Osteoblast (primary cell): ENCODE measurements around the gene PTPRD. TPM values are rescaled to one million over a fixed set of nuclear protein-coding genes. Genes with fewer than 3 reads are reported as not detected.

ENCODE experiments used
- DNase-seq: peaks from one replicate; pipeline ENCODE4 v3.0.0; 2011; ENCODE audit warnings: low spot score, mixed read lengths; ENCODE audit not compliant: insufficient read length; ENCODE audit errors: missing footprints
- H2AFZ ChIP-seq: 2 replicates; pipeline ENCODE4 v1.6.0; 2011; ENCODE audit warnings: mild to moderate bottlenecking, low read length
- H3K27ac ChIP-seq: 2 replicates; pipeline ENCODE4 v1.5.1; 2011; ENCODE audit warnings: mild to moderate bottlenecking, low read depth, low read length, moderate library complexity
- H3K27me3 ChIP-seq: 2 replicates; pipeline ENCODE4 v1.6.0; 2012; ENCODE audit warnings: mild to moderate bottlenecking, control low read depth, inconsistent platforms, low read length, moderate library complexity; ENCODE audit not compliant: insufficient read depth
- H3K36me3 ChIP-seq: 2 replicates; pipeline ENCODE4 v1.5.1; 2011; ENCODE audit warnings: mild to moderate bottlenecking, low read length, control low read depth, moderate library complexity; ENCODE audit not compliant: insufficient read depth
- H3K4me1 ChIP-seq: 2 replicates; pipeline ENCODE4 v1.5.1; 2011; ENCODE audit warnings: mild to moderate bottlenecking, low read length, control low read depth, moderate library complexity; ENCODE audit not compliant: insufficient read depth
- H3K4me2 ChIP-seq: 2 replicates; pipeline ENCODE4 v1.6.0; 2011; ENCODE audit warnings: mild to moderate bottlenecking, low read length; ENCODE audit not compliant: insufficient read depth
- H3K4me3 ChIP-seq: fragments of 200-600 bp; sonication (generic); 3 replicates; pipeline ENCODE4 v1.5.1; 2012; ENCODE audit warnings: mild to moderate bottlenecking, low read length, inconsistent platforms; ENCODE audit not compliant: insufficient read depth
- H3K79me2 ChIP-seq: 2 replicates; pipeline ENCODE4 v1.6.0; 2012; ENCODE audit warnings: mild to moderate bottlenecking, low read length, control low read depth, inconsistent platforms; ENCODE audit not compliant: insufficient read depth
- H3K9me3 ChIP-seq: 2 replicates; pipeline ENCODE4 v1.5.1; 2011; ENCODE audit warnings: low read depth, low read length, control low read depth
- H4K20me1 ChIP-seq: 2 replicates; pipeline ENCODE4 v1.6.0; 2012; ENCODE audit warnings: mild to moderate bottlenecking, low read length, control low read depth; ENCODE audit not compliant: insufficient read depth
- total RNA-seq: library from RNA; depleted of rRNA; stranded (reverse); fragments of >200 nt; gene quantifications from 2 replicates; pipeline ENCODE4 v1.2.3, GENCODE V29; 2012
- TF ChIP-seq, protein P1 (sequence below): IDR thresholded peaks from 2 replicates; pipeline ENCODE4 v1.5.1; 2011; ENCODE audit warnings: mild to moderate bottlenecking, low read depth, low read length, moderate library complexity; ENCODE audit errors: extremely low read depth

Gene PTPRD
- total RNA-seq, 1 donor = 23.9 TPM

DNA sequence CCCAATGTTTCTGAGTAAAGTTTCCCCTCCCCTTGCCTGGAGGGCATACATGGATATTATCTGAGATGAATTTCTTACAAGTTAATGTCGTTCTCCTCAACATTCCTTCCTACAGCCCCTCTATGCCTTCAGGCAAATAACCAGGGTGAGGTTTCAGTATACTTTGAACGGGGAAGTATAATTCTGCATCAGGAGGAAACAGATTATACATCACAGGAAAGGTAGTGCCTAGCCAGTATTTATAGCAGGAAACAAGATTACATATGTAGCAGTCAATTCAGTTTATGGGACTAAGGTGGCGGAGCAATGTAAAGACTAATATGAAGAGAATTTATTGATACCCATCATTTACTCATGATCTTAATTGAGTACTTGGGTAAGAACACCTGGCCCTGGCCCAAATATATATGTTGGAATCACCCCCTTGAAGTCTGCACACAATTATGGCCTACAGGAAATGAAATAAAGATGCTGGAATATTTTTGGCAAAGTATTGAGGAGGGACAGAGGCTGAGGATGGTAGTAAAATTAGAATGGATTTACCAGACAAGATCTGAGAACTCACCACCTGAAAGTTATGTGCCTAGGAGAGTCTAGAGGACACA lies 661.1 kb downstream of the PTPRD start:
- no peaks in the 10 kb centered on the region for H3K79me2 ChIP-seq
- no peak overlapping the region for H3K4me3 ChIP-seq
- H3K9me3 ChIP-seq = no peaks in the 10 kb centered on the region
- TF ChIP-seq, protein P1, sequence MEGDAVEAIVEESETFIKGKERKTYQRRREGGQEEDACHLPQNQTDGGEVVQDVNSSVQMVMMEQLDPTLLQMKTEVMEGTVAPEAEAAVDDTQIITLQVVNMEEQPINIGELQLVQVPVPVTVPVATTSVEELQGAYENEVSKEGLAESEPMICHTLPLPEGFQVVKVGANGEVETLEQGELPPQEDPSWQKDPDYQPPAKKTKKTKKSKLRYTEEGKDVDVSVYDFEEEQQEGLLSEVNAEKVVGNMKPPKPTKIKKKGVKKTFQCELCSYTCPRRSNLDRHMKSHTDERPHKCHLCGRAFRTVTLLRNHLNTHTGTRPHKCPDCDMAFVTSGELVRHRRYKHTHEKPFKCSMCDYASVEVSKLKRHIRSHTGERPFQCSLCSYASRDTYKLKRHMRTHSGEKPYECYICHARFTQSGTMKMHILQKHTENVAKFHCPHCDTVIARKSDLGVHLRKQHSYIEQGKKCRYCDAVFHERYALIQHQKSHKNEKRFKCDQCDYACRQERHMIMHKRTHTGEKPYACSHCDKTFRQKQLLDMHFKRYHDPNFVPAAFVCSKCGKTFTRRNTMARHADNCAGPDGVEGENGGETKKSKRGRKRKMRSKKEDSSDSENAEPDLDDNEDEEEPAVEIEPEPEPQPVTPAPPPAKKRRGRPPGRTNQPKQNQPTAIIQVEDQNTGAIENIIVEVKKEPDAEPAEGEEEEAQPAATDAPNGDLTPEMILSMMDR = no peak
- H2AFZ ChIP-seq = no peak overlapping the region
- no peaks in the 10 kb centered on the region for H3K27me3 ChIP-seq
- no peaks in the 10 kb centered on the region for H3K36me3 ChIP-seq
- no peaks in the 10 kb centered on the region for H4K20me1 ChIP-seq
- DNase-seq = no peak
- H3K27ac ChIP-seq = no peak overlapping the region
- no peaks in the 10 kb centered on the region for H3K4me1 ChIP-seq
- no peak overlapping the region for H3K4me2 ChIP-seq

DNA sequence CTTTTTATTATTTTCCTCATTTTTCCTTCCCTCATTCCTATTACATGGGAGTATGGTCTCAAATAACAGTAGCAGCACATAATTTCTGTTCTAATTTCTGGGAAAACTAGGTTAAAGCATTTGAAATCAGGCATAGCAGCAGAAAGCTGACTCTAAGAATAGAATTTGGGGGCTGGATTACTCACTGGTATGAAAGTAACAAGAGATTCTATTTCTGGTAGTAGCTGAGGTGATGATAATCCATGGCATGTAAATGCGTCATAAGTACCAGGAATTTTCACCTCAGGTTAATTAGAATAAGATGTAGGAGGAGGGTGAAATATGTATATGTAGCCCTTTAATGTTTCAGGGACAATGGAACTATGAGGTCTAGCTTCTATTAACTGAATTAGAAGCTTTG lies 662.0 kb downstream of the PTPRD start:
- TF ChIP-seq, protein P1 = no peak
- H3K4me2 ChIP-seq = no peak overlapping the region
- H3K9me3 ChIP-seq = no peaks in the 10 kb centered on the region
- no peak overlapping the region for H3K27ac ChIP-seq
- DNase-seq = no peak
- no peak overlapping the region for H2AFZ ChIP-seq
- H3K79me2 ChIP-seq = no peaks in the 10 kb centered on the region
- no peaks in the 10 kb centered on the region for H3K36me3 ChIP-seq
- H3K27me3 ChIP-seq = no peaks in the 10 kb centered on the region
- H4K20me1 ChIP-seq = no peaks in the 10 kb centered on the region
- no peaks in the 10 kb centered on the region for H3K4me1 ChIP-seq
- H3K4me3 ChIP-seq = no peak overlapping the region

DNA sequence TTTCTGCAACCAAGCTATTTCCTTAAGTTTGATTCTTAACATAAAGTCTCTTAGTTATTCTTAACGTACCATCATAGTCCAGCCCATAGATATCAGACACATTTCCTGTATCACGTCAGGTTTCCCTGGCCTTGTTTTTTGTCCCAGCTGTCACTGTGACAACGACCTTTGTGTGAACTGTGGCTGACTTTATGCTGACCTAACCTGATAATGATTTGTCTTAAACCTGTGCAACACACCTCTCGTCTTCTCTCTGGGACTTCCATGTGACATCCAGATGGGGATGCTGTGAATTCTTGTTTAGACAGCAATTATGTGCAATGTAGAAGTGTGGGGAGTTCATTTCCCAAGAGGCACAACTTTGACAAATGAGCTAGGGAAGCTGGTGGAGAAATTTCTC lies 662.8 kb downstream of the PTPRD start:
- no peaks in the 10 kb centered on the region for H3K4me1 ChIP-seq
- no peak overlapping the region for H3K4me3 ChIP-seq
- TF ChIP-seq, protein P1 = no peak
- no peaks in the 10 kb centered on the region for H3K36me3 ChIP-seq
- no peak overlapping the region for H3K27ac ChIP-seq
- no peaks in the 10 kb centered on the region for H3K9me3 ChIP-seq
- DNase-seq = no peak
- H3K79me2 ChIP-seq = no peaks in the 10 kb centered on the region
- no peak overlapping the region for H2AFZ ChIP-seq
- H3K4me2 ChIP-seq = no peak overlapping the region
- no peaks in the 10 kb centered on the region for H4K20me1 ChIP-seq
- no peaks in the 10 kb centered on the region for H3K27me3 ChIP-seq

DNA sequence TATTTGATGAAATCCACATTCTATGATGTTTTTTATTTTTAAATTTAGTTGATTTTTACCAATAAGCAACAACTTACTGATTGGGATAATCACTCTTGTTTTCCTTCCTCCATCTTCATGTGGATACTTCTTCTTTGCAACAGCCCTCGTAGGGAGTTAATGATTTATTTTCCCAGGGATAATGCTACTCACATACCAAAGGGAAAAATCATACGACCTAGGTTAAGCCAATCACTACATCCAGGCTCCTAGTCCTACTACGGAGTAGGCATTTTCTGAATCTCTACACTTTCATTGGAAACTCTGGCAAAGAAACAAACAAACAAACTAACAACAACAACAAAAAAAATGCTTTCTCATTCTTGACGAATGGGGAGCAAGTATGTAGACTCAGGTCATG lies 663.4 kb downstream of the PTPRD start:
- H3K4me1 ChIP-seq = no peaks in the 10 kb centered on the region
- no peak overlapping the region for H3K4me2 ChIP-seq
- no peak overlapping the region for H3K27ac ChIP-seq
- no peak overlapping the region for H2AFZ ChIP-seq
- no peaks in the 10 kb centered on the region for H3K27me3 ChIP-seq
- TF ChIP-seq, protein P1 = no peak
- no peak overlapping the region for H3K4me3 ChIP-seq
- no peaks in the 10 kb centered on the region for H3K79me2 ChIP-seq
- H3K9me3 ChIP-seq = no peaks in the 10 kb centered on the region
- H3K36me3 ChIP-seq = no peaks in the 10 kb centered on the region
- DNase-seq = no peak
- no peaks in the 10 kb centered on the region for H4K20me1 ChIP-seq
